Mesenchymal stem cell (in vitro differentiated cells and primary cell): Measurements from ENCODE around the gene CLTCL1.

ENCODE experiments used
- DNase-seq: peaks from one replicate; pipeline ENCODE4 v3.0.0-alpha.2; 2013
- H2AFZ ChIP-seq: one replicate; pipeline ENCODE4 v1.6.1; 2013; ENCODE audit warnings: low read depth, mild to moderate bottlenecking, control low read depth, inconsistent platforms, low read length, moderate library complexity
- H2AK5ac ChIP-seq: 2 replicates; pipeline ENCODE4 v1.6.1; 2013; ENCODE audit warnings: low read length, moderate library complexity, mild to moderate bottlenecking, inconsistent platforms; ENCODE audit not compliant: severe bottlenecking
- H2BK120ac ChIP-seq: one replicate; pipeline ENCODE4 v1.6.1; 2013; ENCODE audit warnings: low read depth, mild to moderate bottlenecking, inconsistent platforms, low read length, moderate library complexity
- H2BK12ac ChIP-seq, 2 experiments: one replicate each; pipeline ENCODE4 v1.6.1; 2013; ENCODE audit warnings: inconsistent platforms in 2 of 2, low read length in 2 of 2, mild to moderate bottlenecking in 2 of 2, moderate library complexity in 2 of 2, control low read depth in 1 of 2
- H2BK15ac ChIP-seq: one replicate; pipeline ENCODE4 v1.6.1; 2013; ENCODE audit warnings: mild to moderate bottlenecking, low read depth, inconsistent platforms; ENCODE audit not compliant: poor library complexity, severe bottlenecking
- H2BK5ac ChIP-seq: 2 replicates; pipeline ENCODE4 v1.6.1; 2013; ENCODE audit warnings: low read depth, mild to moderate bottlenecking, low read length, control low read depth, inconsistent platforms; ENCODE audit not compliant: poor library complexity, severe bottlenecking
- H3K14ac ChIP-seq, 2 experiments: one replicate each; pipeline ENCODE4 v1.6.1; 2013; ENCODE audit warnings: inconsistent platforms in 2 of 2, low read length in 2 of 2, control low read depth in 1 of 2, mild to moderate bottlenecking in 1 of 2, moderate library complexity in 1 of 2
- H3K18ac ChIP-seq, 2 experiments: one replicate each; pipeline ENCODE4 v1.6.1; 2013; ENCODE audit warnings: inconsistent platforms in 2 of 2, low read length in 2 of 2, control low read depth in 1 of 2, low read depth in 1 of 2, mild to moderate bottlenecking in 1 of 2
- H3K23ac ChIP-seq, 2 experiments: one replicate each; pipeline ENCODE4 v1.6.1; 2013; ENCODE audit warnings: inconsistent platforms in 2 of 2, low read length in 2 of 2, mild to moderate bottlenecking in 2 of 2, moderate library complexity in 2 of 2, control low read depth in 1 of 2
- H3K27ac ChIP-seq: 2 replicates; pipeline ENCODE4 v1.5.1; 2013; ENCODE audit warnings: mild to moderate bottlenecking, moderate library complexity, low read length, control low read depth, inconsistent platforms; ENCODE audit not compliant: poor library complexity, severe bottlenecking
- H3K27me3 ChIP-seq, 2 experiments: 2 replicates each; pipeline versions ENCODE4 v1.6.1 to v1.7.0; 2013; ENCODE audit warnings: low read length in 2 of 2, mild to moderate bottlenecking in 2 of 2, moderate library complexity in 2 of 2, control low read depth in 1 of 2, inconsistent platforms in 1 of 2; ENCODE audit not compliant: control insufficient read depth in 1 of 2, insufficient read depth in 1 of 2
- H3K36me3 ChIP-seq, 2 experiments: 2 replicates each; pipeline versions ENCODE4 v1.6.1 to v1.7.0; 2013; ENCODE audit warnings: low read length in 2 of 2, control low read depth in 1 of 2, inconsistent platforms in 1 of 2, low read depth in 1 of 2, mild to moderate bottlenecking in 1 of 2; ENCODE audit not compliant: insufficient read depth in 2 of 2, control insufficient read depth in 1 of 2
- H3K4ac ChIP-seq, 2 experiments: one replicate each; pipeline ENCODE4 v1.6.1; 2013; ENCODE audit warnings: inconsistent platforms in 2 of 2, low read length in 2 of 2, mild to moderate bottlenecking in 2 of 2, moderate library complexity in 2 of 2, control low read depth in 1 of 2, low read depth in 1 of 2
- H3K4me1 ChIP-seq: 2 replicates; pipeline ENCODE4 v1.6.1; 2013; ENCODE audit warnings: low read depth, low read length, control low read depth; ENCODE audit not compliant: control insufficient read depth, insufficient read depth
- H3K4me2 ChIP-seq: 2 replicates; pipeline ENCODE4 v1.6.1; 2013; ENCODE audit warnings: low read length, mild to moderate bottlenecking, inconsistent platforms; ENCODE audit not compliant: poor library complexity, severe bottlenecking
- H3K4me3 ChIP-seq, 2 experiments: 2 replicates each; pipeline versions ENCODE4 v1.5.1 to v1.7.0; 2013; ENCODE audit warnings: low read length in 2 of 2, mild to moderate bottlenecking in 2 of 2, control low read depth in 1 of 2, low read depth in 1 of 2; ENCODE audit not compliant: insufficient read depth in 1 of 2
- H3K79me1 ChIP-seq: replicated peaks from 2 replicates; pipeline ENCODE4 v1.6.1; 2013; ENCODE audit warnings: mild to moderate bottlenecking, control low read depth, low read length, inconsistent platforms; ENCODE audit not compliant: poor library complexity, severe bottlenecking
- H3K9ac ChIP-seq: 2 replicates; pipeline ENCODE4 v1.7.0; 2013; ENCODE audit warnings: mild to moderate bottlenecking, low read length, moderate library complexity
- H3K9me3 ChIP-seq: 2 replicates; pipeline ENCODE4 v1.7.0; 2013; ENCODE audit warnings: mild to moderate bottlenecking, low read length; ENCODE audit not compliant: control insufficient read depth
- H4K8ac ChIP-seq: one replicate; pipeline ENCODE4 v1.6.1; 2013; ENCODE audit warnings: inconsistent platforms, mild to moderate bottlenecking, low read length, moderate library complexity
- H4K91ac ChIP-seq: one replicate; pipeline ENCODE4 v1.6.1; 2013; ENCODE audit warnings: mild to moderate bottlenecking, low read length, inconsistent platforms
- WGBS: methylation state at CpG from one replicate; pipeline ENCODE4 v1.1.7; 2013; ENCODE audit warnings: mixed read lengths; 5-methylcytosine and 5-hydroxymethylcytosine counted together

The CLTCL1 gene

GRCh38 chr22:19289475-19290161, 1.9 kb downstream of the CLTCL1 start:
- H3K14ac ChIP-seq = no peak overlapping the region
- H2AK5ac ChIP-seq = peak overlapping the region; percentile 3
- peaks cover 22% of the 10 kb centered on the region for H3K4me1 ChIP-seq
- H3K4me3 ChIP-seq = no peak overlapping the region
- H3K9ac ChIP-seq = no peak overlapping the region
- H3K27ac ChIP-seq = peak overlapping the region; percentile 17
- H4K8ac ChIP-seq = no peak overlapping the region
- no peak overlapping the region for H2AFZ ChIP-seq
- H3K18ac ChIP-seq = no peak overlapping the region
- peaks cover 13% of the 10 kb centered on the region for H3K79me1 ChIP-seq
- H3K27me3 ChIP-seq = no peaks in the 10 kb centered on the region
- no peaks in the 10 kb centered on the region for H3K36me3 ChIP-seq
- H3K4ac ChIP-seq = no peak overlapping the region
- no peak overlapping the region for H3K23ac ChIP-seq
- no peak overlapping the region for H2BK120ac ChIP-seq
- WGBS = 69% methylated on average over 5 of the region's 5 CpGs
- no peak overlapping the region for H2BK12ac ChIP-seq
- H2BK5ac ChIP-seq = no peak overlapping the region
- H4K91ac ChIP-seq = no peak overlapping the region
- H3K9me3 ChIP-seq = no peaks in the 10 kb centered on the region
- no peak overlapping the region for H2BK15ac ChIP-seq
- H3K4me2 ChIP-seq = no peak overlapping the region
- peak; percentile 85 for DNase-seq

GRCh38 chr22:19287889-19288288, 3.6 kb downstream of the CLTCL1 start:
- peak; percentile 85 for DNase-seq
- no peak overlapping the region for H2BK120ac ChIP-seq
- no peak overlapping the region for H3K23ac ChIP-seq
- no peaks in the 10 kb centered on the region for H3K36me3 ChIP-seq
- no peak overlapping the region for H3K9ac ChIP-seq
- H4K91ac ChIP-seq = no peak overlapping the region
- H3K18ac ChIP-seq = no peak overlapping the region
- H3K4ac ChIP-seq = no peak overlapping the region
- H3K27me3 ChIP-seq = no peaks in the 10 kb centered on the region
- H3K79me1 ChIP-seq = peaks cover 20% of the 10 kb centered on the region
- H3K14ac ChIP-seq = no peak overlapping the region
- H2BK5ac ChIP-seq = no peak overlapping the region
- peaks cover 22% of the 10 kb centered on the region for H3K4me1 ChIP-seq
- no peak overlapping the region for H3K4me3 ChIP-seq
- H3K9me3 ChIP-seq = no peaks in the 10 kb centered on the region
- no peak overlapping the region for H2BK15ac ChIP-seq
- 24% methylated on average over 4 of the region's 4 CpGs for whole genome bisulfite sequencing
- H2BK12ac ChIP-seq = no peak overlapping the region
- H2AFZ ChIP-seq = no peak overlapping the region
- no peak overlapping the region for H2AK5ac ChIP-seq
- H3K27ac ChIP-seq = peak overlapping the region; percentile 5
- no peak overlapping the region for H4K8ac ChIP-seq
- H3K4me2 ChIP-seq = no peak overlapping the region

- Histone ChIP-seq H3K27me3 (no peaks in the 10 kb centered on the region), H3K9ac (no peak overlapping the region), H3K4ac (no peak overlapping the region), H3K9me3 (no peaks in the 10 kb centered on the region), H3K79me1 (peaks cover 20% of the 10 kb centered on the region), H2AK5ac (peak overlapping the region; percentile 58), H3K4me2 (no peak overlapping the region), H4K8ac (no peak overlapping the region), H3K14ac (no peak overlapping the region), H2BK12ac (no peak overlapping the region), H3K27ac (peak overlapping the region; percentile 5), H3K4me3 (no peak overlapping the region), H2AFZ (no peak overlapping the region), H2BK15ac (peak overlapping the region; percentile 96), H3K36me3 (no peaks in the 10 kb centered on the region), H2BK120ac (no peak overlapping the region), H3K23ac (no peak overlapping the region), H4K91ac (no peak overlapping the region), H3K18ac (no peak overlapping the region), H2BK5ac (no peak overlapping the region), H3K4me1 (peaks cover 17% of the 10 kb centered on the region)
- DNase-seq = no peak
- 81% methylated on average over 5 of the region's 5 CpGs for WGBS
Measured at GRCh38 chr22:19287076-19287707, 4.3 kb downstream of the CLTCL1 start.

- Histone ChIP-seq H3K79me1 (peaks cover 21% of the 10 kb centered on the region), H3K9me3 (no peaks in the 10 kb centered on the region), H2AK5ac (no peak overlapping the region), H2BK15ac (no peak overlapping the region), H3K23ac (no peak overlapping the region), H2BK120ac (no peak overlapping the region), H3K27ac (no peak overlapping the region), H3K9ac (peak overlapping the region; percentile 15), H4K91ac (no peak overlapping the region), H3K27me3 (no peaks in the 10 kb centered on the region), H2AFZ (no peak overlapping the region), H3K4me3 (peak overlapping the region in 1 of 2 experiments; percentile 45), H4K8ac (no peak overlapping the region), H3K18ac (no peak overlapping the region), H3K4me2 (no peak overlapping the region), H2BK12ac (no peak overlapping the region), H3K36me3 (no peaks in the 10 kb centered on the region), H3K4me1 (peaks cover 16% of the 10 kb centered on the region), H2BK5ac (no peak overlapping the region), H3K4ac (no peak overlapping the region), H3K14ac (no peak overlapping the region)
- no peak for DNase-seq
- WGBS = 56% methylated on average over 1 of the region's 1 CpG
Measured at GRCh38 chr22:19285831-19286230, 5.7 kb downstream of the CLTCL1 start.
